HG02588 (cell line): ENCODE results near the gene RIPPLY2.
"Not testable (repeated sequence)": the region's sequence is repeated elsewhere in the genome, so short reads cannot be mapped to it uniquely, and the experiment has no call there.

ENCODE experiments used
- ATAC-seq: cut with Tn5 transposase; IDR thresholded peaks from one replicate; pipeline ENCODE4 v1.9.1; 2021; ENCODE audit warnings: mild to moderate bottlenecking, moderate library complexity; ENCODE audit not compliant: unreplicated experiment

Gene RIPPLY2

DNA sequence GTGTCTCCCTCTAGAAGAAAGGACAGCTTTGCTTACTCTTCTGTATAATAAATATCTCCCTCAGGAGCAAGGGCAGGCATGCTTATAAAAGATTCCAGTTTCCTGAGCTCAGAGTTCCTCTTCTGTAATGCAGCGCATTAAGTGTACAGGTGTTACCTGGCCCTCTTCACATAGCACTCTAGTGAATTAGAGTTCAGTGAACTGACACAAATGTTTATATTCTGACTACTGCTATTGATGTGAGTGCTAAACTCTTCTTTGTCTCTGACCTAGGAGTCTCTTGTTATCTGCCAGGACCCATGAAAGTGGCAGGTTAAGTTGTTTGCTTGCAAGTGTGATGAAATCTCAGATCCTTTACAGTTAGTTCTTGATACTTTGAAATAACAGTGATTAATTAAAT, 39.9 kb downstream of the RIPPLY2 start:
- no peak for ATAC-seq

GRCh38 chr6:83897094-83897493, 43.9 kb downstream of the RIPPLY2 start:
- ATAC-seq, result not testable (repeated sequence)

DNA sequence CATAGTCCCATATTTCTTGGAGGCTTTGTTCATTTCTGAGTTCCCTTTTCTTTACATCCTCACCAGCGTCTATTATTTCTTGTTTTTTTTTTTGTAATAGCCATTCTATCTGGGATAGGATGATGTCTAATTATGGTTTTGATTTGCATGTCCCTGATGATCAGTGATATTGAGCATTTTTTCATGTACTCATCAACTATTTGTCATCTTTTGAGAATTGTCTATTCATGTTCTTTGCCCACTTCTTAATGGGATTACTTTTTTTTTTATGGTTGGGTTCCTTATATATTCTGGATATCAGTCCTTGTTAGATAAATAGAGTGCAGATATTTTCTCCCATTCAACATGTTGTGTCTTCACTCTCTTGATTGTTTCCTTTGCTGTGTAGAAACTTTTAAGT, 48.5 kb downstream of the RIPPLY2 start:
- ATAC-seq, result no peak

DNA sequence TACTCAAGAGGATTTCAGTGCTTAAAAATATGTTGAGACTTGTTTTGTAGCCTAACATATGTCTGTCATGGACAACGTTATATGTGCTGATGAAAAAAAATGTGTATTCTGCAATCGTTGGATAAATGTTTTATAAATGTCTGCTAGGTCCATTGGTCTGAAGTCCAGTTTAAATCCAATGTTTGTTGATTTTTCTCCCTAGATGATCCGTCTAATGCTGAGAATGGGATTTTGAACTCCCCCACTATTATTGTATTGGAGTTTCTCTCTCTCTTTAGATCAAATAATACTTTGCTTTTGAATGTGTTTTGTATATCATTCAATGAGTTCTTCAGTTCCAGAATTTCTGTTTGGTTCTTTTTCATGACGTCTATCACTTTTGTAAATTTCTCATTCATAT, 51.2 kb downstream of the RIPPLY2 start:
- no peak for ATAC-seq

DNA sequence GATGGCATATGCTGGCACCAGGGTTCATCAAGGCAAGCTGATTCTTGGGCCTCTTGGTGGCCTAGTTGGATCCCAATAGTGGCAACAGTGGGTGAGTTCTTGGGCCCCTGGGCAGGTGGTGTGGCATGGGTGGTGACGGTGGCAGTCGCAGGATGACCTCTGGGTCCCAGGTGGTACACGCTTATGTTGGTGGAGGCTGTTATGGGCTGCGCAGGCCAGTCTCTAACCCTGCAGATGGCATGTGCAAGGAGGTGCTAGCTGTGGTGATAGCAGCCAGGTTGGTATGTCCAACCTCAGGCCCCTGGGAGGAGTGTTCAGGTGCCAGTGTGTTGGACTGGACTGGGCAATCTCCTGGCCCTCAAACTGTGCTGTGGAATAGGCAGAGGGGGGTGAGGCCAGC, 52.5 kb downstream of the RIPPLY2 start:
- no peak for ATAC-seq
